Measurements from ENCODE around the gene MAGEA12.
"Not testable (repeated sequence)": the region's sequence is repeated elsewhere in the genome, so short reads cannot be mapped to it uniquely, and the experiment has no call there.

The MAGEA12 gene

GRCh38 chrX:152766562-152766961, 33.0 kb downstream of the MAGEA12 start:
- not testable (repeated sequence) for DNase-seq

GRCh38 chrX:152769549-152770289, 36.2 kb downstream of the MAGEA12 start, which contains the start of gene MAGEA6:
MAGEA6 (minus strand) TSS chrX:152769689; CDS start chrX:152767650, 2,039 bp downstream.
- DNase-seq = not testable (repeated sequence)

GRCh38 chrX:152787062-152787461, 53.5 kb downstream of the MAGEA12 start:
- DNase-seq = not testable (repeated sequence)
